K562 (cell line): Measurements from ENCODE around the gene METRNL. TPM values are rescaled to one million over a fixed set of nuclear protein-coding genes. Genes with fewer than 3 reads are reported as not detected.
A peak's percentile ranks its signal among the peaks of the same experiment; 100 is the strongest.

Experiments
- CCNT2 ChIP-seq: IDR thresholded peaks from 2 replicates; pipeline ENCODE4 v1.6.1; 2011; ENCODE audit warnings: borderline replicate concordance, low read depth, mild to moderate bottlenecking, moderate library complexity, mixed read lengths, low read length; ENCODE audit not compliant: insufficient read length; ENCODE audit errors: extremely low read depth
- DIDO1 ChIP-seq: fragments of 450-650 bp; IDR thresholded peaks from 2 replicates; pipeline ENCODE4 v1.6.1; 2016; ENCODE audit warnings: low read depth, missing biosample characterization, missing genetic modification characterization
- FOXJ2 ChIP-seq: fragments of 200-800 bp; sonication (Bioruptor generic); IDR thresholded peaks from 2 replicates; pipeline ENCODE4 v1.6.1; 2016; ENCODE audit warnings: missing genetic modification characterization, missing compliant biosample characterization
- IFI16 ChIP-seq: fragments of 250-450 bp; sonication (Bioruptor Pico); IDR thresholded peaks from 2 replicates; pipeline ENCODE4 v2.1.2; 2022; ENCODE audit warnings: mild to moderate bottlenecking, inconsistent platforms
- KAT8 ChIP-seq: fragments of 450-650 bp; IDR thresholded peaks from 2 replicates; pipeline ENCODE4 v1.6.1; 2016; ENCODE audit warnings: low read depth, mild to moderate bottlenecking
- KDM1A ChIP-seq, 2 experiments: fragments of 450-650 bp; IDR thresholded peaks; 2 replicates each; pipeline ENCODE4 v1.6.1; 2016; ENCODE audit warnings: mild to moderate bottlenecking in 2 of 2
- KLF6 ChIP-seq: fragments of 250-450 bp; sonication (Bioruptor Pico); IDR thresholded peaks from 2 replicates; pipeline ENCODE4 v1.4.0; 2020; ENCODE audit warnings: mild to moderate bottlenecking, moderate library complexity, borderline replicate concordance
- MYC ChIP-seq, 2 experiments: fragments of 250-450 bp in 1 of 2; sonication (Bioruptor Pico) in 1 of 2; IDR thresholded peaks; 2 replicates each; pipeline versions ENCODE4 v1.5.1 to v1.6.1; 2012 to 2021; ENCODE audit warnings: low read depth in 2 of 2, borderline replicate concordance in 1 of 2, improper control_type of control experiment in 1 of 2, low read length in 1 of 2, mild to moderate bottlenecking in 1 of 2, moderate library complexity in 1 of 2
- PTTG1 ChIP-seq: fragments of 450-650 bp; IDR thresholded peaks from 2 replicates; pipeline ENCODE4 v1.6.1; 2016; ENCODE audit warnings: low read depth, mild to moderate bottlenecking, missing genetic modification characterization, missing compliant biosample characterization
- RHOXF2B ChIP-seq: fragments of 250-450 bp; sonication (Bioruptor Pico); conservative IDR thresholded peaks from 2 replicates; pipeline ENCODE4 v1.5.1; 2021
- TAF9B ChIP-seq: fragments of 450-650 bp; IDR thresholded peaks from 2 replicates; pipeline ENCODE4 v1.6.1; 2018; ENCODE audit warnings: mild to moderate bottlenecking; ENCODE audit not compliant: partially characterized antibody
- TARDBP ChIP-seq: fragments of 450-650 bp; IDR thresholded peaks from 2 replicates; pipeline ENCODE4 v1.6.1; 2016
- polyA plus RNA-seq, 8 experiments: library from polyadenylated mRNA; depleted of rRNA in 4 of 8; stranded (reverse) in 5 of 8; unstranded in 3 of 8; fragments of >200 nt; fragmentation: Nextera tagmentation in 2 of 8; fragmentation: Illumina TruSeq in 1 of 8; extraction: Ambion mirVana in 2 of 8; extraction: Trizol in 1 of 8; gene quantifications; 2 replicates each; pipeline versions ENCODE4 v1.2.1 to v1.2.3, GENCODE V29; 2011 to 2014; ENCODE audit warnings: inconsistent platforms in 1 of 8, missing spikeins in 1 of 8
- total RNA-seq, 7 experiments: library from RNA; depleted of rRNA in 6 of 7; stranded (reverse); fragments of >200 nt in 6 of 7; fragmentation: Illumina TruSeq in 2 of 7; extraction: Trizol in 2 of 7; gene quantifications; 2 replicates each; pipeline versions ENCODE4 v1.2.1 to v1.2.3, GENCODE V29; 2011 to 2021; ENCODE audit warnings: low replicate concordance in 1 of 7
- TF ChIP-seq, protein P1 (sequence below): sonication (generic); formaldehyde crosslinking; IDR thresholded peaks from 2 replicates; pipeline ENCODE4 v1.8.1; 2023; ENCODE audit warnings: missing genetic modification reagents, mild to moderate bottlenecking, borderline replicate concordance
- TF ChIP-seq, protein P2 (sequence below): fragments of 250-450 bp; sonication (Bioruptor Pico); IDR thresholded peaks from 2 replicates; pipeline ENCODE4 v1.4.0; 2020; ENCODE audit warnings: mild to moderate bottlenecking
- TF ChIP-seq, protein P3 (sequence below), 2 experiments: fragments of 450-650 bp in 1 of 2; sonication (generic) in 1 of 2; formaldehyde crosslinking in 1 of 2; IDR thresholded peaks in 1 of 2; conservative IDR thresholded peaks in 1 of 2; 2 replicates each; pipeline versions ENCODE4 v1.6.1 to v1.8.1; 2016 to 2023; ENCODE audit warnings: mild to moderate bottlenecking in 2 of 2, moderate library complexity in 2 of 2, inconsistent platforms in 1 of 2, missing genetic modification reagents in 1 of 2

Gene METRNL
- total and polyA plus RNA-seq, 9 of the 15 experiments (the other 6 are each of a cell fraction or from before 2014, with no cell fraction given), result 0.17 to 31.8 (median 2.9) TPM

DNA sequence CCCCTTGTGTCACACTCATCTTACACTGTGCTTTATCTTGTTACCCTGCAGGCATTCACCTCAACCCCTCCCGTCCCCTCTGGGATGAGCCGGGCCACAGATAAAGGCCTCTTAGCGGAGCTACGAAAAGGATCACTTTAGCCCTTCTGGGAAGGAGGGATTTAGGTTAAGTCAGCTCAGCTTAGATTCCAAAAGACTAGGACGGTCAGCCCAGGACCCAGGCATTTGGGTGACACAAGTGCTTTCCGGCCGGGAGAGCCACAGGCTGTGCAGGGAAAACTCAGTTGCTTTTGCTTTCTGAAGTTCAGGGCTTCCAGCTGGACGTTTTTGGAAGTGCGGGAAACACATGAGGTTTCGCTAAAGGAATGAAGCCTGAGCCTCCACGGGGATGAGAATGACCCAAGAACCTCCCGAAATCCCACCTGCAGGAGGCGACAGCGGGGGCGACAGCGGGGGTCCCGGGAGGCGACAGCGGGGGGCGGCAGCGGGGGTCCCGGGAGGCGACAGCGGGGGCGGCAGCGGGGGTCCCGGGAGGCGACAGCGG, 11.6 kb upstream of the METRNL start (continued):
- TF ChIP-seq, protein P1, sequence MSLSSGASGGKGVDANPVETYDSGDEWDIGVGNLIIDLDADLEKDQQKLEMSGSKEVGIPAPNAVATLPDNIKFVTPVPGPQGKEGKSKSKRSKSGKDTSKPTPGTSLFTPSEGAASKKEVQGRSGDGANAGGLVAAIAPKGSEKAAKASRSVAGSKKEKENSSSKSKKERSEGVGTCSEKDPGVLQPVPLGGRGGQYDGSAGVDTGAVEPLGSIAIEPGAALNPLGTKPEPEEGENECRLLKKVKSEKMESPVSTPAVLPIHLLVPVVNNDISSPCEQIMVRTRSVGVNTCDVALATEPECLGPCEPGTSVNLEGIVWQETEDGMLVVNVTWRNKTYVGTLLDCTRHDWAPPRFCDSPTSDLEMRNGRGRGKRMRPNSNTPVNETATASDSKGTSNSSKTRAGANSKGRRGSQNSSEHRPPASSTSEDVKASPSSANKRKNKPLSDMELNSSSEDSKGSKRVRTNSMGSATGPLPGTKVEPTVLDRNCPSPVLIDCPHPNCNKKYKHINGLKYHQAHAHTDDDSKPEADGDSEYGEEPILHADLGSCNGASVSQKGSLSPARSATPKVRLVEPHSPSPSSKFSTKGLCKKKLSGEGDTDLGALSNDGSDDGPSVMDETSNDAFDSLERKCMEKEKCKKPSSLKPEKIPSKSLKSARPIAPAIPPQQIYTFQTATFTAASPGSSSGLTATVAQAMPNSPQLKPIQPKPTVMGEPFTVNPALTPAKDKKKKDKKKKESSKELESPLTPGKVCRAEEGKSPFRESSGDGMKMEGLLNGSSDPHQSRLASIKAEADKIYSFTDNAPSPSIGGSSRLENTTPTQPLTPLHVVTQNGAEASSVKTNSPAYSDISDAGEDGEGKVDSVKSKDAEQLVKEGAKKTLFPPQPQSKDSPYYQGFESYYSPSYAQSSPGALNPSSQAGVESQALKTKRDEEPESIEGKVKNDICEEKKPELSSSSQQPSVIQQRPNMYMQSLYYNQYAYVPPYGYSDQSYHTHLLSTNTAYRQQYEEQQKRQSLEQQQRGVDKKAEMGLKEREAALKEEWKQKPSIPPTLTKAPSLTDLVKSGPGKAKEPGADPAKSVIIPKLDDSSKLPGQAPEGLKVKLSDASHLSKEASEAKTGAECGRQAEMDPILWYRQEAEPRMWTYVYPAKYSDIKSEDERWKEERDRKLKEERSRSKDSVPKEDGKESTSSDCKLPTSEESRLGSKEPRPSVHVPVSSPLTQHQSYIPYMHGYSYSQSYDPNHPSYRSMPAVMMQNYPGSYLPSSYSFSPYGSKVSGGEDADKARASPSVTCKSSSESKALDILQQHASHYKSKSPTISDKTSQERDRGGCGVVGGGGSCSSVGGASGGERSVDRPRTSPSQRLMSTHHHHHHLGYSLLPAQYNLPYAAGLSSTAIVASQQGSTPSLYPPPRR, result no peak
- TF ChIP-seq FOXJ2 (tag) (no peak), KLF6 (CRISPR knock-in tag) (no peak), KAT8 (no peak), KDM1A (IDR thresholded peaks at IDR 0.05) (peak in 1 of 2 experiments; percentile 64; a peak in 3 of 4 replicates), TARDBP (no peak), TAF9B (no peak), MYC (IDR thresholded peaks at IDR 0.05; ENCODE audit: low read depth, low read length) (no peak), MYC (CRISPR knock-in tag; IDR thresholded peaks at IDR 0.05; ENCODE audit: borderline replicate concordance, low read depth) (no peak), PTTG1 (tag) (no peak), IFI16 (CRISPR knock-in tag) (no peak), DIDO1 (tag) (no peak), CCNT2 (no peak), RHOXF2B (CRISPR knock-in tag) (no peak)
- TF ChIP-seq, protein P2, sequence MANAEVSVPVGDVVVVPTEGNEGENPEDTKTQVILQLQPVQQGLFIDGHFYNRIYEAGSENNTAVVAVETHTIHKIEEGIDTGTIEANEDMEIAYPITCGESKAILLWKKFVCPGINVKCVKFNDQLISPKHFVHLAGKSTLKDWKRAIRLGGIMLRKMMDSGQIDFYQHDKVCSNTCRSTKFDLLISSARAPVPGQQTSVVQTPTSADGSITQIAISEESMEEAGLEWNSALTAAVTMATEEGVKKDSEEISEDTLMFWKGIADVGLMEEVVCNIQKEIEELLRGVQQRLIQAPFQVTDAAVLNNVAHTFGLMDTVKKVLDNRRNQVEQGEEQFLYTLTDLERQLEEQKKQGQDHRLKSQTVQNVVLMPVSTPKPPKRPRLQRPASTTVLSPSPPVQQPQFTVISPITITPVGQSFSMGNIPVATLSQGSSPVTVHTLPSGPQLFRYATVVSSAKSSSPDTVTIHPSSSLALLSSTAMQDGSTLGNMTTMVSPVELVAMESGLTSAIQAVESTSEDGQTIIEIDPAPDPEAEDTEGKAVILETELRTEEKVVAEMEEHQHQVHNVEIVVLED (CRISPR knock-in tag), result no peak
- TF ChIP-seq, protein P3, sequence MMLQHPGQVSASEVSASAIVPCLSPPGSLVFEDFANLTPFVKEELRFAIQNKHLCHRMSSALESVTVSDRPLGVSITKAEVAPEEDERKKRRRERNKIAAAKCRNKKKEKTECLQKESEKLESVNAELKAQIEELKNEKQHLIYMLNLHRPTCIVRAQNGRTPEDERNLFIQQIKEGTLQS (IDR thresholded peaks at IDR 0.05), result no peak
- TF ChIP-seq, protein P3 (CRISPR knock-in tag; conservative IDR thresholded peaks at IDR 0.05), result no peak
